GM23338 (cell line): ENCODE results near the gene SENP6. TPM values are rescaled to one million over a fixed set of nuclear protein-coding genes. Genes with fewer than 3 reads are reported as not detected.

Experiments
- ATAC-seq: fragments of 200-7000 bp; cut with Tn5 transposase; 3 replicates; pipeline ENCODE4 v1.9.1; 2020
- DNase-seq: peaks from one replicate; pipeline ENCODE4 v3.0.0-alpha.2; 2015; ENCODE audit warnings: low spot score
- H2AFZ ChIP-seq: fragments of 200-600 bp; sonication (generic); 2 replicates; pipeline ENCODE4 v1.8.0; 2016; ENCODE audit warnings: antibody characterized with exemption, mild to moderate bottlenecking, moderate library complexity
- H3F3A ChIP-seq: fragments of 200-600 bp; sonication (generic); replicated peaks from 2 replicates; pipeline ENCODE4 v1.8.0; 2017; ENCODE audit warnings: antibody characterized with exemption, mixed run types, low read depth
- H3K27ac ChIP-seq: fragments of 200-600 bp; sonication (generic); 2 replicates; pipeline ENCODE4 v1.6.1; 2016; ENCODE audit warnings: low read depth
- H3K27me3 ChIP-seq: fragments of 200-600 bp; sonication (generic); 2 replicates; pipeline ENCODE4 v1.8.0; 2016; ENCODE audit warnings: mild to moderate bottlenecking, mixed run types, moderate library complexity; ENCODE audit not compliant: insufficient read depth
- H3K36me3 ChIP-seq: fragments of 200-600 bp; sonication (generic); 2 replicates; pipeline ENCODE4 v1.8.0; 2016; ENCODE audit warnings: mild to moderate bottlenecking; ENCODE audit not compliant: insufficient read depth
- H3K4me1 ChIP-seq: fragments of 200-600 bp; sonication (generic); 2 replicates; pipeline ENCODE4 v1.8.0; 2016; ENCODE audit warnings: mild to moderate bottlenecking, moderate library complexity; ENCODE audit not compliant: insufficient read depth
- H3K4me2 ChIP-seq: fragments of 200-600 bp; sonication (generic); 2 replicates; pipeline ENCODE4 v1.7.1; 2017; ENCODE audit warnings: mixed run types
- H3K4me3 ChIP-seq: fragments of 200-600 bp; sonication (generic); 2 replicates; pipeline ENCODE4 v1.6.1; 2016; ENCODE audit warnings: mixed run types
- H3K79me2 ChIP-seq: fragments of 200-600 bp; sonication (generic); replicated peaks from 2 replicates; pipeline ENCODE4 v1.8.0; 2017; ENCODE audit warnings: mild to moderate bottlenecking; ENCODE audit not compliant: insufficient read depth
- H3K9me2 ChIP-seq: fragments of 200-600 bp; sonication (generic); 2 replicates; pipeline ENCODE4 v1.8.0; 2017; ENCODE audit not compliant: insufficient read depth
- H4K20me1 ChIP-seq: fragments of 200-600 bp; sonication (generic); replicated peaks from 2 replicates; pipeline ENCODE4 v1.8.0; 2017; ENCODE audit warnings: mild to moderate bottlenecking; ENCODE audit not compliant: insufficient read depth
- H3K27ac Mint-ChIP-seq: 2 replicates; pipeline ENCODE4 v1.8.0; 2020; ENCODE audit warnings: inconsistent platforms, mild to moderate bottlenecking, moderate library complexity, mixed read lengths
- H3K27me3 Mint-ChIP-seq: 3 replicates; pipeline ENCODE4 v1.8.0; 2022; ENCODE audit warnings: low read depth, mild to moderate bottlenecking, moderate library complexity, mixed read lengths, inconsistent platforms; ENCODE audit not compliant: insufficient read depth, poor library complexity
- H3K36me3 Mint-ChIP-seq: 3 replicates; pipeline ENCODE4 v1.8.0; 2021; ENCODE audit warnings: low read depth, mild to moderate bottlenecking, inconsistent platforms, moderate library complexity, mixed read lengths
- H3K4me1 Mint-ChIP-seq: 3 replicates; pipeline ENCODE4 v1.8.0; 2020; ENCODE audit warnings: mild to moderate bottlenecking, inconsistent platforms, mixed read lengths
- H3K4me3 Mint-ChIP-seq: 3 replicates; pipeline ENCODE4 v1.8.0; 2021; ENCODE audit warnings: moderate library complexity, mild to moderate bottlenecking, inconsistent platforms, mixed read lengths
- H3K9me3 Mint-ChIP-seq: 3 replicates; pipeline ENCODE4 v1.8.0; 2020; ENCODE audit warnings: moderate library complexity, mild to moderate bottlenecking, inconsistent platforms, mixed read lengths
- CREB1 ChIP-seq: fragments of 250-450 bp; sonication (Bioruptor Pico); IDR thresholded peaks from 2 replicates; pipeline ENCODE4 v1.5.0; 2020; ENCODE audit warnings: low read depth, mild to moderate bottlenecking, moderate library complexity
- CTCF ChIP-seq, 2 experiments: fragments of 200-600 bp in 1 of 2; sonication (generic) in 1 of 2; conservative IDR thresholded peaks; 2 replicates each; pipeline versions ENCODE4 v1.5.1 to v1.6.1; 2016 to 2017; ENCODE audit warnings: antibody characterized with exemption in 2 of 2, low read depth in 2 of 2, mild to moderate bottlenecking in 2 of 2, moderate library complexity in 1 of 2
- ETS1 ChIP-seq: IDR thresholded peaks from 2 replicates; pipeline ENCODE4 v1.6.1; 2016; ENCODE audit warnings: antibody characterized with exemption
- EZH2 ChIP-seq: fragments of 200-600 bp; sonication (generic); IDR thresholded peaks from one replicate; pipeline ENCODE4 v1.8.0; 2017; ENCODE audit warnings: antibody characterized with exemption, mild to moderate bottlenecking, low read depth; ENCODE audit not compliant: unreplicated experiment
- EZH2phosphoT487 ChIP-seq: fragments of 200-600 bp; sonication (generic); IDR thresholded peaks from one replicate; pipeline ENCODE4 v1.8.1; 2018; ENCODE audit warnings: antibody characterized with exemption; ENCODE audit not compliant: unreplicated experiment
- JUNB ChIP-seq: IDR thresholded peaks from one replicate; pipeline ENCODE4 v1.6.1; 2016; ENCODE audit warnings: antibody characterized with exemption; ENCODE audit not compliant: unreplicated experiment
- NANOG ChIP-seq: IDR thresholded peaks from 2 replicates; pipeline ENCODE4 v1.6.1; 2016; ENCODE audit warnings: antibody characterized with exemption, borderline replicate concordance
- POLR2AphosphoS5 ChIP-seq: IDR thresholded peaks from 2 replicates; pipeline ENCODE4 v1.6.1; 2016; ENCODE audit warnings: antibody characterized with exemption, low read depth
- STAT1 ChIP-seq: IDR thresholded peaks from one replicate; pipeline ENCODE4 v1.6.1; 2016; ENCODE audit warnings: antibody characterized with exemption; ENCODE audit not compliant: unreplicated experiment
- ZNF114 ChIP-seq: fragments of 250-450 bp; sonication (Bioruptor Pico); IDR thresholded peaks from 2 replicates; pipeline ENCODE4 v1.5.0; 2020; ENCODE audit warnings: mild to moderate bottlenecking, moderate library complexity
- ZNF331 ChIP-seq: fragments of 250-450 bp; sonication (Bioruptor Pico); IDR thresholded peaks from 2 replicates; pipeline ENCODE4 v1.5.0; 2020; ENCODE audit warnings: low read depth, mild to moderate bottlenecking, moderate library complexity
- ZNF462 ChIP-seq: fragments of 250-450 bp; sonication (Bioruptor Pico); IDR thresholded peaks from 2 replicates; pipeline ENCODE4 v1.5.0; 2020; ENCODE audit warnings: mild to moderate bottlenecking, moderate library complexity
- polyA plus RNA-seq: library from polyadenylated mRNA; unstranded; fragments of >200 nt; fragmentation: Nextera tagmentation; extraction: Ambion mirVana; gene quantifications from 2 replicates; pipeline ENCODE4 v1.2.1, GENCODE V29; 2016
- total RNA-seq: library from RNA; depleted of rRNA; stranded (reverse); fragments of >200 nt; shearing (Covaris generic); gene quantifications from 2 replicates; pipeline ENCODE4 v1.2.3, GENCODE V29; 2014
- TF ChIP-seq, protein P1 (sequence below): IDR thresholded peaks from one replicate; pipeline ENCODE4 v1.6.1; 2018; ENCODE audit warnings: antibody characterized with exemption; ENCODE audit not compliant: unreplicated experiment

Gene SENP6
- total and polyA plus RNA-seq, 2 experiments from 2014 or later: 66.6 to 114 TPM

DNA sequence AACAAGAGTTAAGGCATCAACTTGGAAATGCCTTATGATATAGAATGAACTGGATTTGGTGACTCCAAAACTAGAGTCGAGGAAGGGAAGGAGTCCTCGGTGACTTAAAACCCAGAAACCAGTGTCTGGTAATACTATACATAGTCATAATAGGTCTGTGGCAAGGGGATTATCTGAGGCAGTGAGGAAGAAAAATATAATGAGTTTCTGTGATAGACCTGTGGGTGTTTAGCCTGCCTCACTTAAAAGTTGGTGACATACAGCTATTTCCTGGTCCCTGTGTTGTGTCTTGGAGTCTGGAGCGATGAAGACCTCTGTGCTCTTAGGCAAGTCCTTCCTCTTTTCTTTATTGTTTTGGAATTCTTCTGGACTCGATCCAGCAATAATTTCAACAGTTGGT lies 142.3 kb downstream of the SENP6 start:
- H3K9me3 Mint-ChIP-seq: no peaks in the 10 kb centered on the region
- Histone ChIP-seq H4K20me1 (no peaks in the 10 kb centered on the region), H3K79me2 (no peaks in the 10 kb centered on the region), H3K4me2 (no peak overlapping the region), H3K9me2 (0 out of 2 replicates have a peak, but pooled peaks cover 4% of the 10 kb centered on the region), H3K36me3 (no peaks in the 10 kb centered on the region), H3K4me1 (peaks cover 5% of the 10 kb centered on the region), H3F3A (no peaks in the 10 kb centered on the region), H3K4me3 (no peak overlapping the region), H2AFZ (no peak overlapping the region), H3K27me3 (peaks cover 11% of the 10 kb centered on the region), H3K27ac (no peak overlapping the region)
- H3K36me3 Mint-ChIP-seq: no peaks in the 10 kb centered on the region
- no peak overlapping the region for H3K27ac Mint-ChIP-seq
- peaks cover 12% of the 10 kb centered on the region for H3K27me3 Mint-ChIP-seq
- peaks cover 8% of the 10 kb centered on the region; the same call in 2 of the 3 replicates for H3K4me1 Mint-ChIP-seq
- H3K4me3 Mint-ChIP-seq: no peak overlapping the region
- no peak for TF ChIP-seq POLR2AphosphoS5
- no peak for TF ChIP-seq EZH2
- TF ChIP-seq CTCF (conservative IDR thresholded peaks at IDR 0.05; ENCODE audit: low read depth in 2 of 2): no peak
- TF ChIP-seq STAT1: no peak
- no peak for TF ChIP-seq ZNF114 (CRISPR knock-in tag)
- no peak for TF ChIP-seq JUNB
- no peak for TF ChIP-seq ETS1
- TF ChIP-seq ZNF462 (CRISPR knock-in tag): no peak
- TF ChIP-seq EZH2phosphoT487: no peak
- TF ChIP-seq, protein P1, sequence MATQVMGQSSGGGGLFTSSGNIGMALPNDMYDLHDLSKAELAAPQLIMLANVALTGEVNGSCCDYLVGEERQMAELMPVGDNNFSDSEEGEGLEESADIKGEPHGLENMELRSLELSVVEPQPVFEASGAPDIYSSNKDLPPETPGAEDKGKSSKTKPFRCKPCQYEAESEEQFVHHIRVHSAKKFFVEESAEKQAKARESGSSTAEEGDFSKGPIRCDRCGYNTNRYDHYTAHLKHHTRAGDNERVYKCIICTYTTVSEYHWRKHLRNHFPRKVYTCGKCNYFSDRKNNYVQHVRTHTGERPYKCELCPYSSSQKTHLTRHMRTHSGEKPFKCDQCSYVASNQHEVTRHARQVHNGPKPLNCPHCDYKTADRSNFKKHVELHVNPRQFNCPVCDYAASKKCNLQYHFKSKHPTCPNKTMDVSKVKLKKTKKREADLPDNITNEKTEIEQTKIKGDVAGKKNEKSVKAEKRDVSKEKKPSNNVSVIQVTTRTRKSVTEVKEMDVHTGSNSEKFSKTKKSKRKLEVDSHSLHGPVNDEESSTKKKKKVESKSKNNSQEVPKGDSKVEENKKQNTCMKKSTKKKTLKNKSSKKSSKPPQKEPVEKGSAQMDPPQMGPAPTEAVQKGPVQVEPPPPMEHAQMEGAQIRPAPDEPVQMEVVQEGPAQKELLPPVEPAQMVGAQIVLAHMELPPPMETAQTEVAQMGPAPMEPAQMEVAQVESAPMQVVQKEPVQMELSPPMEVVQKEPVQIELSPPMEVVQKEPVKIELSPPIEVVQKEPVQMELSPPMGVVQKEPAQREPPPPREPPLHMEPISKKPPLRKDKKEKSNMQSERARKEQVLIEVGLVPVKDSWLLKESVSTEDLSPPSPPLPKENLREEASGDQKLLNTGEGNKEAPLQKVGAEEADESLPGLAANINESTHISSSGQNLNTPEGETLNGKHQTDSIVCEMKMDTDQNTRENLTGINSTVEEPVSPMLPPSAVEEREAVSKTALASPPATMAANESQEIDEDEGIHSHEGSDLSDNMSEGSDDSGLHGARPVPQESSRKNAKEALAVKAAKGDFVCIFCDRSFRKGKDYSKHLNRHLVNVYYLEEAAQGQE: no peak
- no peak for TF ChIP-seq ZNF331 (CRISPR knock-in tag)
- no peak for TF ChIP-seq CREB1 (CRISPR knock-in tag)
- no peak for TF ChIP-seq NANOG
- no peak for DNase-seq
- no peak for ATAC-seq
